NK-92 (cell line): ENCODE data around the gene CEP126.

Source experiments
- DNase-seq: peaks from one replicate; lab custom pipeline; 2025; ENCODE audit not compliant: unreplicated experiment; lab: John Stamatoyannopoulos, UW

CEP126 gene, protein sequence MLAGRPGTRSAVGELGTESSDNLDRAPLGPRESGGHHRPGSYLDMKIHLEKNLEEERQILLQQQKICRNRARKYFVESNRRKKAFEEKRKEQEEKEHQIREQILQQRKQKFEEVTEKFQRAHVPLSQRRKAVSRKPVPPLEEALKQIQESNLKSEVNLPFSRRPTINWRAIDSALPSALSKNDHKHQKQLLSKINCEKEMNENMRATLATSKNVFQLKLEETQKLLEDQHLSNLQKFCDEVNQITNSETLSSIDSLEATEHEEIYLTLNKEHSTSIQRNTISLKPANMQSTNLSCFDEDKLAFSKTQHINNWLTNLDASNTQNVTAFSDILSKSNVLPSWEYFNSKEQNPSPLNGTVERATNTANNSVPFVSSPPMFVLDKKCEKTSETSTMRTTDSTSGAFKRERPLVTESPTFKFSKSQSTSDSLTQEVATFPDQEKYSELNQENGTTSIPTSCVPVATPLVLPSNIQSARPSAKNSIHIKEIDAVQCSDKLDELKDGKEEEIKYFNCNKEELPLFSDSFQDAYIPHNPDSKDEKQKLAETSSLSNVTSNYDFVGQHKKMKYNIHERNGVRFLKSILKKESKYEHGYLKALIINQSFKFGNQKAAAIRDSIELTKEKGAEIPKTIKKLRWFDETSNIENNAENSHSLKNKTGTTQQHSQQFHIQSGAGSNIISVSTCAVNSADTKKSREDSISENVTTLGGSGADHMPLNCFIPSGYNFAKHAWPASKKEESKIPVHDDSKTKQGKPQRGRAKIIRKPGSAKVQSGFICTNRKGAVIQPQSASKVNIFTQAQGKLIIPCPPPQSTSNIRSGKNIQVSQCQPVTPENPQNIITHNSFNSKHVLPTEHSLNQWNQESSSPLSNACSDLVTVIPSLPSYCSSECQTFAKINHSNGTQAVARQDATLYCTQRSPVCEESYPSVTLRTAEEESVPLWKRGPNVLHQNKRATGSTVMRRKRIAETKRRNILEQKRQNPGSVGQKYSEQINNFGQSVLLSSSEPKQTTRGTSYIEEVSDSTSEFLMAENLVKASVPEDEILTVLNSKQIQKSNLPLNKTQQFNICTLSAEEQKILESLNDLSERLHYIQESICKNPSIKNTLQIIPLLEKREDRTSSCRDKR

DNA sequence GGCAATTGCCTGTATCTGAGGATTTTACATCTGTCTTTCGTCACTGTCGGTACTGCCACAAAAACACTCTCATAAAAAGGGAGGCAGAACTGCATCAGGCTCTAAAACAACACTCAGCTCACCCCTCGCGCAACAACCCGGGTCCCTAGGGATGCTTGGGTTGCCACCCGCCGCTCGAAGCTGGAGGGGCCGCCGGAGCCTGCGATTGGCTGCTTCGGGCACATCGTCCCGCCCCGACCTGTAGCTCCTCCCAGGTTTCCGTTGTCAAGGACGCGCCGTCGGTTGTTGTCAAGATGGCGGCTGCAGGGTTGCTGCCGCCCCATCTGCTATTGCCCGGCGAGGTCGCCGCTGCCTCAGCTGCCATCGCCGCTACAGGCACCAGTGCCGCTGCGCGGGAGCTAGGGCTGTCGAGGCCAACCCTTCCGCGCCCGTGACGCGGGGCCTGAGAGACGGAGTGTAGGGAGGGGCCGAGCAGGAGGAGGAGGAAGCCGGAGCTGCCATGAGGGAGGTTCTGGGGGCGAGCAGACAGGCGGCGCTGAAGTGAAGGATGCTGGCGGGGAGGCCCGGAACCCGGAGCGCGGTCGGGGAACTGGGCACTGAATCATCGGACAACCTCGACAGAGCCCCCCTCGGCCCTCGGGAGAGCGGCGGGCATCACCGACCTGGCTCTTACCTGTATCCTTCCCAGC, at the start of gene CEP126:
TSS of gene CEP126 (plus strand) at position 273 of the 689 bp plus-strand sequence. CDS start at position 548, 275 bp downstream.
- peak; percentile 49 for DNase-seq

DNA sequence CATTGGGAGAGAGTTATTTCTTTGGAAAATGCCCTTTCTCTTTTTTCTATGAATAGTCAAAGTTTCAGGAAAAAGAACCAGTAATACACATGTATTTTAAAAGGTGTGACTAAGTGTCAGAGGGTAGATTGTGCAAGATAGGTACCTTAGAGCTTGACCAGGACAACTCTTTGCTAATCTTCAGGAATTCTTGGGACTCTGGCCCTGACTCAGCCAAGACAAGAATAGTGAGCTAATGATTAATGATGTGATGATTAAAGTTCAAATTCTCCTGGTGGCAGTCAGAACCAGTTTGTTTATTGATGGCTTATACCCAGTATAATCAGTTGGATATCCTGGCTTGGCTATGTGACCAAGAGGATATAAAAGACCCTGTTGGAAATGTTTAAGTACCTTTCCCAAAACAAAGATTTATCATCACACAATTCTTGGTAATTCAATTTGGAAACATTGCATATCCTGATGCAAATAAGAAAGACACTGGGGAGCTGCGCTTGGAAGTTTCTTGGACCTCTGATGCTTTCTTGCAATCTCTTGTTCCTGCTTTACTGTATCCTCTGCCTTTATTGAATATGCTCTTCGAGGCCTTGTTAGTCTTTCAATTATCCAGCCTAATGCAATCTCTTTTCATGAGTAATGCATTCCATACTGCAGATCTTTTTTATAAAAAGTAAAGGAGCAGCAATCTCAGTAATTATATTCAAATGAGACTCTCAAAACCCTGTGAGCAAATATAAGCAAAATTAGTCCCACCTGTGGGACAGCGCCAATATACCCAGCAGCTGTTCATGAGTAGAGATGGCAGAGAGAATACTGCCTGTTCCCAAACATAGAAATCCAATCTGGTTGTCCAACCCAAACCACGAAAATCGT, 48.0 kb upstream of the CEP126 start:
- no peak for DNase-seq

DNA sequence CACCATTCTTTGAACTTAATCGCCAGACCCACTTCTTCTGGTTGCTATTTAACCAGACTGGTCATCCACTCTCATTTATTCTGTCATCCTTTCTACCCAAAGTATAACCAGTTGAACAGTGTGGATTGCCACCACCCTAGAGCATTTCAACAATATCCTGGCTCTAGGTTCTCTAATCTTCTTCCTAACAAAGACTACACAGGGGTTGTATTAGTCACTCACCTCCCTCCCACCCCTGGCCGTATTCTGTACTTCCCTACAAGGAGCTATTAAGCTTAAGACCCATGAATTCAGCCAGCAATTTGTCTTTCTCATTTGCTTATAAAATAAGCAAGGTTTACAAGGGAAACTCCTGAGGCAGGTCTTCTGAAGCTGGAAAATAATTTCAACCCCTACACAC, 46.9 kb upstream of the CEP126 start:
- no peak for DNase-seq

DNA sequence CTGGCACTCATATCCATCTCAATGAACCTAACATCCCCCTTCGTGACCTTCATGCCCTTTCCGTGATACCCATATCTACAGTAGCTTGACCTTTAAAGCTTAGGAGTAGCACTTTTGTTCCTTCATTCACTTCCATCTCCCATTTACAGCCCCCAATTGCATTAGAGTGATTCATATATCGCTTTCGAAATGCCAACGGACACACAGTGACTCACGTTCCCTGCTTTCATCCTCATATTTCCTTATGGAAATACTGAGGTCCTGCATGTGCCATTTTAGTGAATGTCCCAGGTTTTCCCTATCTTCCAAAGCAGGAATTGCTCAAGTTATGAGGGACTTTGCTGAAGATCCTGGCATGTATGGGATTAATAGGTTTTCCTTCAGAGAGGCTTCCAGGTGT, 44.3 kb upstream of the CEP126 start:
- no peak for DNase-seq

DNA sequence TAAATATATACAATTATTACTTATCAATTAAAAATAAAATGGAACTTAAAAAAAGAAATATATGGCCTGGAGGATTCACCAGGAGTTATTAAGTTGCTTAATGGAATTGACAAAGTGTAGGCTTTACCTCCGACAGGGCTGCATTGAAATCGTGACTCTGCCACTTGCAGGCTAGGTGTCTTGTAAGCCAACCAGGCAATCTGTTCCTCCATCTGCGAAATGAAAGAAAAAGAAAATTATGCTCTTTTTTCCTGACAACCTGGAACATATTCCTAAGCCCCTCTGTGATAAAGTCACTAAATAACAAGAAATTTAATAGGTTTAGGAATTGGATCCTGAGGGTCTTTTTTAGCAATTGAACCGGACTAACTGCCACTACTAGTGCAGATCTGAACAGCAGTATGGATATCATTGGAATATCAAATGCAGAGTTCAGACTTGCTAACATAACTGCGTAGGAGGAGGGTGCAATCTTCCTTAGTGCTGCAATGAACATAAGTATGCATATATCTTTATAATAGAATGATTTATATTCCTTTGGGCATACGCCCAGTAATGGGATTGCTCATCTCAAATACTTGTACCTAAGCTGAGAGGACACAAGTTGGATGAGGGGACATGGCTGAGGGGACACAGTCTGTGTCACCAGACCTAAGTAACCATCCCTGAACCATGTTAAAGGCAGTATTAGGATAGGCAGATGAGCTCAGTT, 42.5 kb upstream of the CEP126 start:
- DNase-seq = no peak

DNA sequence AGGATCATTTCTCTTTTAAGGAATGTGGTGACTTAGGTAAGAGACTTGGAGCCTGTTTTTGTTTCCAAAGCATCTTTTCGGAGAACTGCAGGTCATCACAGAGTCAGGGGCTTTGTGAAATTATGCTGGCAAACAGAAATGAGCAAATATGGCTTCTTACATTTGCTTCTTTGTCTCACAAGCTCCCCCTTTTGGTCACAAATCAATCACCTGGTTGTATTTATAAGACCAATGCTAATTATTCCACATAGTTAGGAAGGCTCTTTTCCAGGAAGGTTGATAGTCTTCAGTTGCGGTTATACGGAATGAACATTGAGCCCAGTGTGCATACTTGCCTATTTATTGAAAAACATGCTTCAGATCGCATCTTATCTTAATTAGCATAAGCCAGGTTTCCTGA, 34.6 kb upstream of the CEP126 start:
- no peak for DNase-seq

DNA sequence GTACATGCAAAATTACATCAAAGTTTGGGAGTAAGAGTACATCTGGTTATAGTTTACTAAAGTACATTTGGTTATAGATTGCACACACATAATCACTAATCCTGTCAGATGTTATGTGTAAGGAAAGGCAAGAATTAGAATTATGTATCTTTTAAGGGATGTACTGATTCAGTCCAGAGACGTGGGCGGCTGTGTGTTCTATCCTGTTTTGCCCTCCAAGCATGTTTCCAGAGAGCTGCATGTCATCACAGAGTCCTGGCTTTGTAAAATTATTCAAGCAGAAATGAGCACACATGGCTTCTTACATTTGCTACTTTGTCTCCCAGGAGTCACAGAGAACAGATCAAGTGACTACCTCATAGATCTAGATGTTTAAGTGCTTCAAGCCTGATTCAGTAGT, 33.2 kb upstream of the CEP126 start:
- no peak for DNase-seq

DNA sequence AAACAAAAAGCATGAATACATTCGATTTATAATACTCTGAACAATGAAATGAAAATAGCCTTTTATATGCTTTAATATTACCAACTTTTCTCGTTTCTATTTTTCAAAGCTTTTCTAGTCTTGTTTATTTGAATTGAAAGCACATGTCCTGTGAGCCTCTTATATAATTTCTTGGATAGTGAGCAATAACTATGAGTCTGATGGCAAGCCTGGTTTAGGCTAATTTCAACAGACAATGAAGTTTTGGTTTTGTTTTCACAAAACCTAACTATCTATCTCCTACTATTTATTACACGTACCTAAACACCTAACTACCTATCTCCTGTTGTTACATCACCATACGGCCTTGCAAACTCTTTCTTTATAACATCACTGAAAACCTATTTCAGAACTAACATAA, 29.2 kb upstream of the CEP126 start:
- no peak for DNase-seq

DNA sequence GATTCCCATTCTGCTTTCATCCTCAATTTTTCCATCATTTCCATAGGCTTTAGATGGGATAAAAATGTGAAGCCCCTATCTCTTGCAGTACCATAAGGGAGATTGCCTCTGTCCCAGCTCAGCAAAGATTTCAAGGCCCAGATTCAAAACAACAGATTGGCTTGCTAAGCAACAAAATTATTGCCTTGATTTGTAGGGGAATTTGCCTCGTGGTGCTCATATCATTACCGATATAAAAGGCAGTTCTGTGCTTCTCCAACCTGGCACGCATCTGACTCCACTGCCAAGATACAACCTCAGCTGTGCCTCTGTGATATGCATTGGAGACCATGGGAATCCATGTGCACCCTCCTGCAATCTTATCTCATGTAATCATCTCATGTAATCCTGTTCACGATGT, 25.0 kb upstream of the CEP126 start:
- DNase-seq = no peak

DNA sequence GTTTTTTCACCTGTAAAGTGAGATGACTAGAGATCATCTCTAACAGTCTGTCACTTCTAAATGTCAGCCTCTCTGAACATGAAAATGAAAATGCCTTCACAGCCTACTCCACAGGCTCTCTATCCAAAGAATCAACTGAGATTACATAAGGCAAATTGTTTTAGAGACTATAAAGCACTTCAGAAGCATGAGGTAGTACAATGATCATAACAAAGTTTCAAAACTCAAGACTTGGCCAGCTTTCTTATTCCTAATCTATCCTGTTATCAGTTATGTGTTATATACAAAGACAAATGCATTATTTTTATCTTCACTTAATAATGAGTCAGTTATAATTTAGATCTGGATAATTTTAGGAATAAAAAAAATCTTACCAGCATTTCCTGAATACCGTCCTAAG, 20.3 kb upstream of the CEP126 start:
- no peak for DNase-seq

DNA sequence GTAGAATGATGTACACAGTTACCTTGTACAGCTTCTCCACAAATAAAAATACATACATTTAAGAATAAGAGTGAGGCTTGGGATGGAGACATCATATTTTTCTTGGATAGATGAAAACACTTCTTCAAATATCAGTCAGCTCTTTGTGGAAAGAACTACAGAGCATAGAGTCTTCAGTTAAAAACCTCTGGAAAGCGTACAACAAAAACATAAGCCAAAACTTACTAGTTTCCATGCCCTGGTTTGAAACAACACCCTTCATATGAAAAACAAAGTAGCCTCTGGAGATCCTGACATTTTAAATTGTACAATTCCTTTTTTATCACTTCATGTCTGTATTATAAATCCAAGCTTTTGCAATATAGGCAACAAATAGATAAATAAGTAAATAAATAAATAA, 7.0 kb upstream of the CEP126 start:
- DNase-seq = no peak

DNA sequence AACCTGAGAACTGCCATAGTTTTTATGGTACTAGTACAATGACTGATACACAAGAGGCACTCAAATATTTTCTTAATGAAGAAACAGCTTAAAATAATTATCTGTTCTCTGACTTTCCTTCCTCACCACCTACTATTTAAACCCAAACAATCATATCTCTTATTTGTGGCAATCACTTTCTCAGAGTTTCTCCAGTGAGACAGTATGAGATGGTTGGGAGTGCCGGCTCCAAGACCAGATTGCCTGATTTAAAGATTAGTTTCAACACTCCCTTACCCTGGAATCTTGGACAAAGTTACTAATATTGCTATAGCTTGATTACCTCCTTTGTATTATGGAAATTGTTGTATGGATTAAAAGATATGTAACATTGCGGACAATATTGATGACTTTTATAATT, 5.7 kb upstream of the CEP126 start:
- DNase-seq = no peak

DNA sequence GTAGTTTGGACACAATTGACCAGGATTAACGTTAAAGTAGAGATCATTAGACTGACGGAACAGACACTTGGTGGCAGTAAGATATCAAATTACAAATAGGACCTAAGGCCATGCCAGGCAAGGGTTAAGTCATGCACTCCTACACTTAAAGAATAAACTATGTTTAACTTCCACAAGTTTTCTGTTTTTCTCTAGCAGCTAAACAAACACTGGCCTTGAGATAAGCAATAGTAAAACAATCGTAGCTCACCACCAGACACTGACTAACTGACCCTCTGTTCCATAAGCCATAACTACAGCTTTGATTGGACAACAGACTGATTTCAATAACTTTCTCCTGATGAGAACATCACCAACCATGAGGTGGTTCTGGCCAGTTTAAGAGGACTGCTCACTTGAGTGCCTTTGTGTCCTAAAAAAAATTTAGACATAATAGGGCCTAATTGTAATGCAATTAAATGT, 2.0 kb upstream of the CEP126 start:
- no peak for DNase-seq

DNA sequence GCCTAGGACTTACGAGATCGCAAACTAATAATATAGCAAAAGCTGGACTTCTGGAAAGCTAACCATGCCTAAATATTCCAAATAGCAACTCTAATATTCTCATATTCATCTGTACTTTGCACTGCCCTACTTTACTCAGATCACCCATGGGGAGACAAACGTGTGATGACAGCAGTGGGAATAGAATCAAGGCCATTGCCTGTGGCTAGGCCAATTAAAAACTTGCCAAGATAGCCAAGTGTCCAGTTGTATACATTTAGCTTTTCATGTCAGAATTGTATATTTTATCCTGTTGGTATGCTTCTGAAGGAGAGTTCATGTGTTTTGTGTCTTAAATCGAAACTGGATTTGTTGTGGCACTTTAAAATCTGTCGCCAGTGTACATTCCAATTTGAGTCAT, 1.2 kb upstream of the CEP126 start:
- DNase-seq = no peak

DNA sequence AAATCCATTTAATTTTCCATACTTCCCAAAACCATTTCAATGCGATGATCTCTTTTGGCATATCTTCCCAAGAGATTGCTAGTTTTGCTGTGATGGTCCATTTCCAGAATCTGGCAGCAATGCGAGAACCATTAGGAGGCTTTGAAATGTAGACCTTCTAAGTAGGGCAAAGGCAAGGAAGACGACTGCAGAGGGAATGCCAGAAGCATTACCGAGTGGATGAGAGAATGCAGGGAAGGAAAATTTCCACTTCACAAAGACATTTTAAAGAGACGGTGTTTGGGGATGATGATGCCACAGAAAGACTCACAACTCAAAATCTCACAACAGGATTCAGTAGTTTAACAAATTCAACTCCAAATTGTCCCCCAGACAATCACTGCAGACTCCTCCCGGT, 471 bp upstream of the CEP126 start:
- no peak for DNase-seq

DNA sequence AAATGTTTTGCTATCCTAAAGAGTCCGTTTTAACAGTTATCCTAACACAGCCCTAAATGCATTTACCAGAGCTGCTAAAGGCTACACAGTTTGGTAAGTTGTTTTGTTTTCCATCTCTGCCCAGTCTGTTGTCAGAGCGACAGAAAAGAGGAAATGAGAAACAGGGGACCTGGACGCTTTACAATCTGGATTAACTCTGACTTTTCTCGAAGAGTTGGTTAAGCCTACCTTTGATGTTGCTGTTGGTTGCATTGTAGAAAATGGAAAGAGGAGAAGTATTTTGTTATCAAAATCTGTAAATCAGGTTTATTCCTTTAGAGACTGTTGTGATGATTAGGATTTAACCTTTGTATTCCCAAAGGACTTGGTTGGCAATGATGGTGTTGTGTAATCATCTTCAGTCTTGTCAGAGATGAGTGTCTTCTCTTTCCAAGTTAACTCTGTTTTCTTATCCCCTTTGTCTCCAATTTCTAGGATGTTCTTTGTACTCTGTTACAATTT, 1.0 kb downstream of the CEP126 start:
- DNase-seq = no peak

DNA sequence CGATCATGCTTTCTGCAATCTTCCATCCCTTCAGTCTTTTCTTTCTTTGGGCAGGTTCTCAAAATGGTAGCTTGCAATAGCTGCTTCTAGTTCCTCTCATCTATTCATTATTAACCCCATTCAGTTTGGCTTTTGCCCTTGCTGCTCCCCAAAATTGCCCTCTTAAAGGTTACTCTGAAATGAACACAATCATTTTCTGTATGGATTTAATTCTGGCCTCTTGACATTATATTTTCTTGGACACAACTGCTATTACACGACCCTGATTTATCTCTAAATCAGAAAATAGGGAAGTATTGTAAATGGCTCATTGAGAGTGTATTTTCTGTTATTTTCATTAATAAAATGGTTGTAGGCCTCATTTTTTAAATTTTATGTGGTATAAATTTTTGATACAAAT, 1.6 kb downstream of the CEP126 start, which contains the start of gene ANGPTL5:
TSS of gene ANGPTL5 (minus strand) at position 101 of the 400 bp plus-strand sequence. CDS start 8,613 bp downstream, outside the sequence.
- no peak for DNase-seq

DNA sequence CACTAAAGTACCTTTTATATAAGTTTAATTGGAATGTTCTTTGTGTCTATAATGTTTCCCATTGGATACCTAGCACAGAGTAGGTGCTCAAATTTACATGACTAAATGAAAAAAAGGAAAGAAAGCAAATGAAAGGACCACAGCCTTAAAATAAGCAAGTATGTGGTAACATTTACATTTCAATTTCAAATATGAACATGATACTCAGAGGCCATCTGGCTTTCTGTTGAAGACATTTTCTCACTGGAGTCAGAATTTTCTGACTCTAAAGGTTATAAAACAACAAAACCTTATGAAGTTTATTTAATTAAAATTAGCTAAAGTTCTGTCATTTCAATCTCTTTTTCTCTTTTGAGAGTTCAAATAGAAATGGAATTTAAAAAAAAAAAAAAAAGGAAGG, 2.4 kb downstream of the CEP126 start:
- no peak for DNase-seq

DNA sequence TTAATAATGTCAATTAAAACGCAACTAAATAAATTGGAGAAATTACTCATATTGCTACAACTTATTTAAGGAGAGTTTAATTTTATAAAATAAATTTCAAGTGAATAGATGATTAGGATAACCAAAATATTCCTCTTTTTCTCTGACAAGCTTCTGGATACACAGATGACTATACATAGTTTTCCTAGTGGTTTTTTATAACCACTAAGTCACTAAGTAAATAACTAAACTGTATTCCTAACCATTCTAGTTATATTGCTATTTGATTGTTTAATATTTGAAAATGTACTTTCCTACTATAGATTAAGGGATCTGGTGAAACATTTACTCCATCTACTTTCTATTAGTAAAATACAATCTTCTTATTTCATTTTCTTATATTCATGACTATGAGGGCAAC, 6.2 kb downstream of the CEP126 start:
- no peak for DNase-seq
